ENCODE measurements around the gene ASPG. TPM values are rescaled to one million over a fixed set of nuclear protein-coding genes. Genes with fewer than 3 reads are reported as not detected.

ASPG gene
- total RNA-seq, 1 experiment from 2014 or later = 3.4 TPM

- TF ChIP-seq TEAD1 (CRISPR knock-in tag; IDR thresholded peaks at IDR 0.05) = no peak
- TF ChIP-seq, protein P1, sequence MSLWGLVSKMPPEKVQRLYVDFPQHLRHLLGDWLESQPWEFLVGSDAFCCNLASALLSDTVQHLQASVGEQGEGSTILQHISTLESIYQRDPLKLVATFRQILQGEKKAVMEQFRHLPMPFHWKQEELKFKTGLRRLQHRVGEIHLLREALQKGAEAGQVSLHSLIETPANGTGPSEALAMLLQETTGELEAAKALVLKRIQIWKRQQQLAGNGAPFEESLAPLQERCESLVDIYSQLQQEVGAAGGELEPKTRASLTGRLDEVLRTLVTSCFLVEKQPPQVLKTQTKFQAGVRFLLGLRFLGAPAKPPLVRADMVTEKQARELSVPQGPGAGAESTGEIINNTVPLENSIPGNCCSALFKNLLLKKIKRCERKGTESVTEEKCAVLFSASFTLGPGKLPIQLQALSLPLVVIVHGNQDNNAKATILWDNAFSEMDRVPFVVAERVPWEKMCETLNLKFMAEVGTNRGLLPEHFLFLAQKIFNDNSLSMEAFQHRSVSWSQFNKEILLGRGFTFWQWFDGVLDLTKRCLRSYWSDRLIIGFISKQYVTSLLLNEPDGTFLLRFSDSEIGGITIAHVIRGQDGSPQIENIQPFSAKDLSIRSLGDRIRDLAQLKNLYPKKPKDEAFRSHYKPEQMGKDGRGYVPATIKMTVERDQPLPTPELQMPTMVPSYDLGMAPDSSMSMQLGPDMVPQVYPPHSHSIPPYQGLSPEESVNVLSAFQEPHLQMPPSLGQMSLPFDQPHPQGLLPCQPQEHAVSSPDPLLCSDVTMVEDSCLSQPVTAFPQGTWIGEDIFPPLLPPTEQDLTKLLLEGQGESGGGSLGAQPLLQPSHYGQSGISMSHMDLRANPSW (CRISPR knock-in tag; conservative IDR thresholded peaks at IDR 0.05; ENCODE audit: low read depth) = no peak
- no peak for TF ChIP-seq NR3C1 (CRISPR knock-in tag; conservative IDR thresholded peaks at IDR 0.05; ENCODE audit: low read depth)
- TF ChIP-seq, protein P2, sequence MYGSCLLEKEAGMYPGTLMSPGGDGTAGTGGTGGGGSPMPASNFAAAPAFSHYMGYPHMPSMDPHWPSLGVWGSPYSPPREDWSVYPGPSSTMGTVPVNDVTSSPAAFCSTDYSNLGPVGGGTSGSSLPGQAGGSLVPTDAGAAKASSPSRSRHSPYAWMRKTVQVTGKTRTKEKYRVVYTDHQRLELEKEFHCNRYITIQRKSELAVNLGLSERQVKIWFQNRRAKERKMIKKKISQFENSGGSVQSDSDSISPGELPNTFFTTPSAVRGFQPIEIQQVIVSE (CRISPR knock-in tag; IDR thresholded peaks at IDR 0.05; ENCODE audit: borderline replicate concordance) = no peak
- no peak for TF ChIP-seq OVOL2 (CRISPR knock-in tag; IDR thresholded peaks at IDR 0.05; ENCODE audit: borderline replicate concordance)
- no peak for TF ChIP-seq ETV6 (CRISPR knock-in tag; IDR thresholded peaks at IDR 0.05)
- TF ChIP-seq, protein P3, sequence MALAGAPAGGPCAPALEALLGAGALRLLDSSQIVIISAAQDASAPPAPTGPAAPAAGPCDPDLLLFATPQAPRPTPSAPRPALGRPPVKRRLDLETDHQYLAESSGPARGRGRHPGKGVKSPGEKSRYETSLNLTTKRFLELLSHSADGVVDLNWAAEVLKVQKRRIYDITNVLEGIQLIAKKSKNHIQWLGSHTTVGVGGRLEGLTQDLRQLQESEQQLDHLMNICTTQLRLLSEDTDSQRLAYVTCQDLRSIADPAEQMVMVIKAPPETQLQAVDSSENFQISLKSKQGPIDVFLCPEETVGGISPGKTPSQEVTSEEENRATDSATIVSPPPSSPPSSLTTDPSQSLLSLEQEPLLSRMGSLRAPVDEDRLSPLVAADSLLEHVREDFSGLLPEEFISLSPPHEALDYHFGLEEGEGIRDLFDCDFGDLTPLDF (CRISPR knock-in tag; IDR thresholded peaks at IDR 0.05) = no peak
- TF ChIP-seq GTF2I (CRISPR knock-in tag; conservative IDR thresholded peaks at IDR 0.05) = no peak
- TF ChIP-seq NR1H2 (CRISPR knock-in tag; IDR thresholded peaks at IDR 0.05) = no peak
- TF ChIP-seq, protein P4, sequence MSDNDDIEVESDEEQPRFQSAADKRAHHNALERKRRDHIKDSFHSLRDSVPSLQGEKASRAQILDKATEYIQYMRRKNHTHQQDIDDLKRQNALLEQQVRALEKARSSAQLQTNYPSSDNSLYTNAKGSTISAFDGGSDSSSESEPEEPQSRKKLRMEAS (CRISPR knock-in tag; IDR thresholded peaks at IDR 0.05) = no peak
- no peak for TF ChIP-seq ZNF263 (CRISPR knock-in tag; IDR thresholded peaks at IDR 0.05; ENCODE audit: low read depth)
Observed at GRCh38 chr14:104073764-104074163, 11.7 kb upstream of the ASPG start (continued).

GRCh38 chr14:104075530-104076151, 9.9 kb upstream of the ASPG start:
- Mint-ChIP-seq H3K4me1 (peaks cover 7% of the 10 kb centered on the region), H3K9me3 (peaks cover 30% of the 10 kb centered on the region), H3K4me3 (no peak overlapping the region), H3K27ac (no peak overlapping the region), H3K27me3 (ENCODE audit: low read depth) (peaks cover 4% of the 10 kb centered on the region), H3K36me3 (peaks cover 7% of the 10 kb centered on the region)
- TF ChIP-seq GRHL2 (CRISPR knock-in tag; IDR thresholded peaks at IDR 0.05; ENCODE audit: insufficient replicate concordance, severe bottlenecking) = no peak
- no peak for ATAC-seq
- DNase-seq (ENCODE audit: low spot score) = no peak
- CTCF ChIA-PET = interaction anchor here (0.7 to 3.2 kb wide), 11 partner anchors 9 to 267 kb away, joined by 3 to 14 read pairs (median 4); partner anchors contain the start of gene ASPG
- POLR2A ChIA-PET = no interaction called here

GRCh38 chr14:104076743-104077142, 8.8 kb upstream of the ASPG start:
- ATAC-seq (no peak), DNase-seq (ENCODE audit: low spot score) (no peak)
- peaks cover 7% of the 10 kb centered on the region for H3K4me1 Mint-ChIP-seq
- ChIA-PET POLR2A (no interaction called here), CTCF (interaction anchor here (1.0 to 3.2 kb wide), 13 partner anchors 10 to 484 kb away, joined by 3 to 42 read pairs (median 7); partner anchors contain the start of genes XRCC3 and ZFYVE21)
- no peak overlapping the region for H3K27ac Mint-ChIP-seq
- no peak for TF ChIP-seq FOXP1 (CRISPR knock-in tag; IDR thresholded peaks at IDR 0.05; ENCODE audit: borderline replicate concordance)
- TF ChIP-seq ATF1 (CRISPR knock-in tag; IDR thresholded peaks at IDR 0.05) = no peak
- TF ChIP-seq ZNF232 (CRISPR knock-in tag; IDR thresholded peaks at IDR 0.05) = no peak
- TF ChIP-seq, protein P5, sequence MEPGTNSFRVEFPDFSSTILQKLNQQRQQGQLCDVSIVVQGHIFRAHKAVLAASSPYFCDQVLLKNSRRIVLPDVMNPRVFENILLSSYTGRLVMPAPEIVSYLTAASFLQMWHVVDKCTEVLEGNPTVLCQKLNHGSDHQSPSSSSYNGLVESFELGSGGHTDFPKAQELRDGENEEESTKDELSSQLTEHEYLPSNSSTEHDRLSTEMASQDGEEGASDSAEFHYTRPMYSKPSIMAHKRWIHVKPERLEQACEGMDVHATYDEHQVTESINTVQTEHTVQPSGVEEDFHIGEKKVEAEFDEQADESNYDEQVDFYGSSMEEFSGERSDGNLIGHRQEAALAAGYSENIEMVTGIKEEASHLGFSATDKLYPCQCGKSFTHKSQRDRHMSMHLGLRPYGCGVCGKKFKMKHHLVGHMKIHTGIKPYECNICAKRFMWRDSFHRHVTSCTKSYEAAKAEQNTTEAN (CRISPR knock-in tag; IDR thresholded peaks at IDR 0.05) = no peak
- no peak for TF ChIP-seq AR (CRISPR knock-in tag; IDR thresholded peaks at IDR 0.05)
- TF ChIP-seq TP53 (CRISPR knock-in tag; IDR thresholded peaks at IDR 0.05) = no peak
- TF ChIP-seq NR3C1 (CRISPR knock-in tag; conservative IDR thresholded peaks at IDR 0.05; ENCODE audit: low read depth) = no peak
- no peak for TF ChIP-seq MYBL2 (CRISPR knock-in tag; IDR thresholded peaks at IDR 0.05)
- TF ChIP-seq, protein P6, sequence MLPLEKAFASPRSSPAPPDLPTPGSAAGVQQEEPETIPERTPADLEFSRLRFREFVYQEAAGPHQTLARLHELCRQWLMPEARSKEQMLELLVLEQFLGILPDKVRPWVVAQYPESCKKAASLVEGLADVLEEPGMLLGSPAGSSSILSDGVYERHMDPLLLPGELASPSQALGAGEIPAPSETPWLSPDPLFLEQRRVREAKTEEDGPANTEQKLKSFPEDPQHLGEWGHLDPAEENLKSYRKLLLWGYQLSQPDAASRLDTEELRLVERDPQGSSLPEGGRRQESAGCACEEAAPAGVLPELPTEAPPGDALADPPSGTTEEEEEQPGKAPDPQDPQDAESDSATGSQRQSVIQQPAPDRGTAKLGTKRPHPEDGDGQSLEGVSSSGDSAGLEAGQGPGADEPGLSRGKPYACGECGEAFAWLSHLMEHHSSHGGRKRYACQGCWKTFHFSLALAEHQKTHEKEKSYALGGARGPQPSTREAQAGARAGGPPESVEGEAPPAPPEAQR (CRISPR knock-in tag; IDR thresholded peaks at IDR 0.05) = no peak
- TF ChIP-seq, protein P2 (CRISPR knock-in tag; IDR thresholded peaks at IDR 0.05; ENCODE audit: borderline replicate concordance) = no peak
- H3K36me3 Mint-ChIP-seq = peaks cover 7% of the 10 kb centered on the region
- peaks cover 4% of the 10 kb centered on the region for H3K27me3 Mint-ChIP-seq (ENCODE audit: low read depth)
- H3K4me3 Mint-ChIP-seq = no peak overlapping the region
- peaks cover 25% of the 10 kb centered on the region for H3K9me3 Mint-ChIP-seq
